SK-N-MC (cell line): ENCODE data around the gene RHBDF2.

ENCODE experiments used
- DNase-seq: peaks from one replicate; pipeline ENCODE4 v3.0.0-alpha.2; 2011; ENCODE audit warnings: low read depth, low spot score
- H3K27ac ChIP-seq: fragments of 200-600 bp; sonication (generic); 2 replicates; pipeline ENCODE4 v1.5.1; 2016; ENCODE audit warnings: mixed run types
- H3K36me3 ChIP-seq: fragments of 200-600 bp; sonication (generic); 2 replicates; pipeline ENCODE4 v1.6.1; 2017; ENCODE audit warnings: antibody characterized with exemption, low read length, mixed read lengths; ENCODE audit not compliant: insufficient read depth
- H3K4me3 ChIP-seq: fragments of 200-600 bp; sonication (generic); 2 replicates; pipeline ENCODE4 v1.5.1; 2016
- H3K9ac ChIP-seq: fragments of 200-600 bp; sonication (generic); 2 replicates; pipeline ENCODE4 v1.8.0; 2017; ENCODE audit warnings: mixed run types, mixed read lengths; ENCODE audit not compliant: insufficient read length
- H3K9me3 ChIP-seq: fragments of 200-600 bp; sonication (generic); 2 replicates; pipeline ENCODE4 v1.6.1; 2017; ENCODE audit warnings: low read depth, mild to moderate bottlenecking, antibody characterized with exemption, low read length, moderate library complexity, mixed read lengths
- EZH2 ChIP-seq: fragments of 200-600 bp; sonication (generic); IDR thresholded peaks from one replicate; pipeline ENCODE4 v1.6.1; 2017; ENCODE audit warnings: antibody characterized with exemption
- FOXP2 ChIP-seq: optimal IDR thresholded peaks from 2 replicates; pipeline ENCODE3; 2011; ENCODE audit warnings: mild to moderate bottlenecking, moderate library complexity; ENCODE audit not compliant: insufficient read depth; ENCODE audit errors: extremely low read length, control extremely low read depth
- POLR2AphosphoS5 ChIP-seq: IDR thresholded peaks from 2 replicates; pipeline ENCODE4 v1.6.1; 2012; ENCODE audit warnings: mild to moderate bottlenecking, low read depth, low read length, borderline replicate concordance

The RHBDF2 gene

GRCh38 chr17:76422860-76423259, 78.4 kb downstream of the RHBDF2 start:
- no peak for DNase-seq
- TF ChIP-seq POLR2AphosphoS5 (no peak), EZH2 (no peak), FOXP2 (no peak)
- H3K4me3 ChIP-seq, result no peak overlapping the region

GRCh38 chr17:76422406-76422805, 78.8 kb downstream of the RHBDF2 start:
- Histone ChIP-seq H3K9me3 (no peaks in the 10 kb centered on the region), H3K9ac (no peak overlapping the region), H3K27ac (no peak overlapping the region), H3K36me3 (no peaks in the 10 kb centered on the region), H3K4me3 (no peak overlapping the region)
- DNase-seq, result no peak
- TF ChIP-seq POLR2AphosphoS5 (no peak), FOXP2 (no peak), EZH2 (no peak)

More at GRCh38 chr17:76422860-76423259, 78.4 kb downstream of the RHBDF2 start:
- no peak overlapping the region for H3K27ac ChIP-seq
- H3K9me3 ChIP-seq, result no peaks in the 10 kb centered on the region
- H3K9ac ChIP-seq, result no peak overlapping the region
- H3K36me3 ChIP-seq, result no peaks in the 10 kb centered on the region

GRCh38 chr17:76421044-76421407, 80.2 kb downstream of the RHBDF2 start:
- peak overlapping the region; percentile 82 for H3K27ac ChIP-seq
- TF ChIP-seq POLR2AphosphoS5 (no peak), EZH2 (no peak)

More at GRCh38 chr17:76421044-76421407, 80.2 kb downstream of the RHBDF2 start:
- Histone ChIP-seq H3K9me3 (no peaks in the 10 kb centered on the region), H3K9ac (no peak overlapping the region), H3K36me3 (no peaks in the 10 kb centered on the region; the same call in 1 of the 2 replicates), H3K4me3 (no peak overlapping the region)
- DNase-seq, result no peak
